Activated CD8-positive, alpha-beta memory T cell treated with anti-CD3 and anti-CD28 coated beads, Interleukin-2, amount 50 U/mL, for 48 hours (primary cell): ENCODE results near the gene HYOU1.
"Not testable (repeated sequence)": the region's sequence is repeated elsewhere in the genome, so short reads cannot be mapped to it uniquely, and the experiment has no call there.

ENCODE experiments used
- DNase-seq: peaks from one replicate; pipeline ENCODE4 v3.0.0-alpha.2; 2020

The HYOU1 gene

DNA sequence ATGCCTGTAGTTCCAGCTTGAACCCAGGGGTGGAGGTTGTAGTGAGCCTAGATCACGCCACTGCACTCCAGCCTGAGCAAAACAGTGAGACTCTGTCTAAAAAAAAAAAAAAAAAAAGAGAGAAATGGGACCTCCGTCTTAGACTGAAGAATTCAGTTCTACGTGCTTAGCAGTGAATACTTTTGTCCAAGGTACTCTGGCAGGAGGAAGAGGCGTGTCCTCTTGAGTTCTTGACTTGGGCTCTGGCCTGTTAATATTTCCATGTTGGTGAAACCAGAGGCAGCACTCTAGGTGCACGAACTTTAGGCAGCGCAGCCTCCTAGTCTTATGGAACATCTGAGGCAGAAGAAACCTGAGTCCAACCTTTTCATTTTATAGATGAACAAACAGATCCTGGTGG lies 30.1 kb upstream of the HYOU1 start:
- DNase-seq: no peak

GRCh38 chr11:119085437-119085847 lies 28.4 kb upstream of the HYOU1 start:
- peak; percentile 78 for DNase-seq

DNA sequence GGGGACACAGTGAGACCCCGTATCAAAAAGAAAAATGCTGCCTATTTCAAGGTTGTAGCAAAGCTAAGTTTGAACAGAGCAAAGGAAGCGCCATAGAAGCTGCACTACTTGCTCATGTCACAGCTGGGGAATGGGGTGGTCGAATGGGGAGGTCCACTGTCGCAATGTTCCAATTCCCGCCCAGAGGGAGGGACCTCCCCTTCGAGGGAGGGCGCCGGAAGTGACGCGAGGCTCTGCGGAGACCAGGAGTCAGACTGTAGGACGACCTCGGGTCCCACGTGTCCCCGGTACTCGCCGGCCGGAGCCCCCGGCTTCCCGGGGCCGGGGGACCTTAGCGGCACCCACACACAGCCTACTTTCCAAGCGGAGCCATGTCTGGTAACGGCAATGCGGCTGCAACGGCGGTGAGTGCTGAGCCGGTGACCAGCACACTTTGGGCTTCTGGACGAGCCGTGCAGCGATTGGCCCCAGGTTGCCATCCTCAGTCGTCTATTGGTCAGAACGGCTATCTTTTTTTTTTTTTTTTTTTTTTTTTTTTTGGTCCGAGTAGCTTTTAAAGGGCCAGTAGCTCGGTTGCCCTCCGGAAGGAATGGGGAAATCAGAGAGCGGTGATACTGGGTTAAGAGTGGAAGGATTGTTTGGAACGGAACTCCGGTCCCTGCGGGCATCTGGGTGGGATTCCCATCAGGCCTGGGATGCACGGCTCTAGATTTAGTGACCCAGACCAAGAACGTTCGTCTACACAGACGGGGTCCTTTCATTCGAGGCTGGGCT lies 27.8 kb upstream of the HYOU1 start, which contains the start of gene HMBS:
Gene HMBS (plus strand): TSS at position 219 of the 774 bp plus-strand sequence. CDS start 153 bp downstream, at position 372.
- DNase-seq: peak; percentile 95

- no peak for DNase-seq
These were observed 24.8 kb upstream of the HYOU1 start for GRCh38 chr11:119081682-119082260.

- DNase-seq: no peak
These were observed 21.8 kb upstream of the HYOU1 start for GRCh38 chr11:119078675-119079420.

GRCh38 chr11:119077839-119078238 lies 20.8 kb upstream of the HYOU1 start:
- no peak for DNase-seq

GRCh38 chr11:119067371-119068222 lies 10.6 kb upstream of the HYOU1 start, which contains the start of gene VPS11:
Gene VPS11 (plus strand): TSS chr11:119067818. CDS start chr11:119067824, 6 bp downstream.
- peak; percentile 98 for DNase-seq

GRCh38 chr11:119065369-119065768 lies 8.4 kb upstream of the HYOU1 start:
- no peak for DNase-seq

DNA sequence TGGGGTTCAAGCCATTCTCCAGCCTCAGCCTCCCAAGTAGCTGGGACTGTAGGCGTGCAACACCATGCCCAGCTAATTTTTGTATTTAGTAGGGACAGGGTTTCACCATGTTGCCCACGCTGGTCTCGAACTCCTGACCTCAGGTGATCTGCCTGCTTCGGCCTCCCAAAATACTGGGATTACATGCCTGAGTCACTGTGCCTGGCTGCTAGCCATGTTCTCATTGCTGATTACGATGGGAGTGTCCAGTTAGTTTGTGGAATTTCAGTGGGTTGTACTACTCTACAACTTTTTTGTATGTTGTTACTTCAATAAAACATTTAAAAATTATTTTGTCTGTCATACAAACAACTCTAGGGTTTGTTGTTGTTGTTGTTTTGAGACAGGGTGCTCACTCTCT lies 5.8 kb upstream of the HYOU1 start:
- DNase-seq: no peak

- no peak for DNase-seq
These were observed 4.3 kb upstream of the HYOU1 start for GRCh38 chr11:119061256-119061655.

DNA sequence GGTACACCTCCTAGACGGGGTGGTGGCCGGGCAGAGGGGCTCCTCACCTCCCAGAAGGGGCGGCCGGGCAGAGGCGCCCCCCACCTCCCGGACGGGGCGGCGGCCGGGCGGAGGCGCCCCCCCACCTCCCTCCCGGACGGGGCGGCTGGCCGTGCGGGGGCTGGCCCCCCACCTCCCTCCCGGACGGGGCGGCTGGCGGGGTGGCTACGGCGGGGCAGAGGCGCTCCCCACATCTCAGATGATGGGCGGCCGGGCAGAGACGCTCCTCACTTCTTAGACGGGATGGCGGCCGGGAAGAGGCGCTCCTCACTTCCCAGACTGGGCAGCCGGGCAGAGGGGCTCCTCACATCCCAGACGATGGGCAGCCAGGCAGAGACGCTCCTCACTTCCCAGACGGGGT lies 2.1 kb upstream of the HYOU1 start:
- not testable (repeated sequence) for DNase-seq

DNA sequence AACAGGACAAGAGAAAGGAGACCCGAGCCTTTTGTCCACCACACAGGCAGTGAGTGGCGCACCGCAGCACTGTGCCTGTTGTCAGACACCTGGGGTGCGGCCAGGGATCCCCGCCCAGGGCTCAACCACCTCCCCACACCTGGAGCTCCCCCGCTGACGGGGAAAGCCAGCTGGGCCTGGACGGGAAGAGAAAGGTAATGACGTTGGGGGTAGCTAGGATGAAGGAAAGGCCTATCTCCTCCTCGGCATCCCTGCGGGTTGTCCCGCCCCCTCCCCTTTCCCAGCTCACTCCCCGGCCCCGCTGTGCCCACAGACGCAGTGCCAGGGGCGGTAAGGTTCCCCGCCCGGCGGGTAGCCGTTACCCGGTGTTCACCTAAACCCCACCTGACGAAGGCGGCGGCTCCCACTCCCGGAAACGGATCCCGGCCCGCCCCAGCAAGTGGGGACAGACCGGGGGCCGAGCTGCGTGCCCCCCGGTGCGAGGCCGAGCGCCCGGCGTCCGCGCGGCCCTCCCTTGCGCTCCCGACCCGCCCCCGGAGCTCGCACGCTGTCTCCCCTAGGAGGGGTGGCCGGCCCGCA lies 495 bp downstream of the HYOU1 start:
- peak; percentile 71 for DNase-seq

DNA sequence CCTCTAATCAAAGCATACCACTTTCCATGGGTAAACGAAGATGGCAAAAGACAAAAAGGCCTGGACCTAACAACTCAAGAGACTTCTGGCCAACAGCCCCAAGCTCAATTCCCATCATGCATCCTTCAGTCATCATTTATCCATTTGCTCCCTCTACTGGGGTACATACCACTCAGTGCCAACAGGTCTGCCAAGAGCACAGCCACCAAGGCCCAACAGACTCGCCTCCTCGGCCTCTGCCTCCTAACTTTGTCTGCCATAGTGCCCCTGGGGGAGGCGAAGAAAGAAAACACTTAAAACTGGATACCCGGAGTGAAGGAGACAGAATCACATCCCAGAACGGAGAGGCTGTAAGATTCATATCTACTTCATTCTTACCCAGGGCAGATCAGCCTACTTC lies 1.1 kb downstream of the HYOU1 start:
- DNase-seq: peak; percentile 66

DNA sequence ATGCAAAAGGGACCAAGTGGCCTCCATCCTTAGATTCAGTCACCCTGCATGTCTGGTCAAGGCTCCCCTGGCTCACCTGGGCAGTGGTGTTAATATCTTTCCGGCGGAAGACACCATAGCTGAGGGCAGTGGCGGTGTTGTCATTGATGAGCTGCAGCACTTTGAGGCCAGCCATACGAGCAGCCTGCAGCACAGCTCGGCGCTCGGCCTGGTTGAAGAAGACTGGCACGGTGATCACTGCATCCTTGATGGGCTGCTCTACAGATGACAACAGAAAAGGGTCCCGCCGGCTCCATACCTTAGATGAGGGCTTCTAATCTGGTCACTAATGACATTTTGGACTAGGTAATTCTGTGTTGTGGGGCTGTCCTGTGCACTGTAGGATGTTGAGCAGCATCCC lies 2.6 kb downstream of the HYOU1 start:
- DNase-seq: no peak

DNA sequence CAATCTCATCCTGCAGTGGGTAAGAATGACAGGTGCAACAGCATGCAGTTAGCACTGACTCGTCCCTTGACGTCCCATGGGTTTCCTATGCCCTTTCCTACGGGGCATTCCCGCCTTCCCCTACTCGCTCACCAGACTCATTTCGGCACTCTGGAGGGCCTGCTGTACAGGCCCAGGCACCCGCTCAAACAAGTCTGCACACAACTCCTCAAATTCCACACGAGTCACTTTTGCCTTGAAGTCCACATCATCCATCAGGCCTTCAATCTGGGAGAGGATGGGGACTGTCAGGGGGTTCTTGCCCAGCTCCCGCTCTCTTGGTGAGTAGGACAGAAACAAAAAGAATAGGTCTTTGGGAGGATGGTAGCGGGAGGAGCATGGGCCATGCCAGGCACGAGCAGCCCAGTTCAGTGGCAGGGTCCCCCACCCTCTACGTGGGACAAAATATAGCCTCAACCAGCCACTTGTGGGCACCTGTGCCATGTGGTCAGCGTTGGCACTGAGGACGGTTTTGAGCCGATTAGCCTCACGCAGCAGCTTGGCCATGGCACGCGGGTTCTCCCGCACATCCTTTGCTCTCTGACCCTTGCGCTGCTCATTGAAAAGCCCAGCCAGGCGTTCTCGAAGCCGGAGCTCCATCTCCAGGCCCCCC lies 4.7 kb downstream of the HYOU1 start:
- no peak for DNase-seq

- DNase-seq: no peak
These were observed 5.4 kb downstream of the HYOU1 start for GRCh38 chr11:119051440-119052162.

DNA sequence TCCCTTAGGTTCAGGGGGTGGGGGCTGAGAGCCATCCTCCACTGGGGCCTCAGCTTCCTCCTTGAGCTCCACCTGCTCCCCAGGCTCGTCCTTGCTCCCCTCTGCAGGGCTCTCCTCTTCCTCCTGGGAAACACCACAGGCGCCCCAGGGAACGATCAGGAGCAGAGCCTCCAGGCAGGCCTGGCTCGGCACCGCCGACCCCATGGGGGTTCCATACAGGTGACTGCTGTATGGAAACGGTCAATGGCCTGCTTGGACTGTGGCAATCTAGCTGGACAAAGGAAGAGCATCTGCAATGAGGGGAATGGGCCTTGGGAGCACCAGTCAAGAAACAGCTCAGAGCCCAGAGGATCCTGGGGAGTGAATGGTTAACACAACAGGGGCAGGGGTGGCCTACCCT lies 7.9 kb downstream of the HYOU1 start:
- DNase-seq: no peak

DNA sequence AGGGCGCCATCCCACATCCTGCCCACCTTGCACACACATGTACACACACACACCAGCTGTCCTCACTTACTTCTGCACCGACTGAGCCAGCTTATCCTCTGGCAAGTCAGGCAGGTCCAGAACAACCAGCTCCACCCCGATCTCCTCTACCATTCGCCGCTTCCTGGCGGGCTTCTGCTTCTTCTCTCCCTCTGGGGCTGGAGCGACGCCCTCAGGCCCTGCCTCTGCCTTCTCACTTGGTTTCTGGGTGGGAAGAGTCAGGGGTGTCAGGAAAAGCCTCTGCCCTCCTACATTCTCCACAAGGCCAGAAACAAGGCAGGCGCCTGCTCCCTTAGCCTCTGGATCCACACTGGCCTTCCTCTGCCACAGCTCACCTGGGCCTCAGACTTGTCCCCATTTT lies 8.4 kb downstream of the HYOU1 start:
- no peak for DNase-seq

GRCh38 chr11:119047205-119047604 lies 9.8 kb downstream of the HYOU1 start:
- no peak for DNase-seq

GRCh38 chr11:119046489-119046888 lies 10.5 kb downstream of the HYOU1 start:
- no peak for DNase-seq

- no peak for DNase-seq
These were observed 12.3 kb downstream of the HYOU1 start for GRCh38 chr11:119044708-119045107.
